ENCODE results near the gene NT5C1B.

DNA sequence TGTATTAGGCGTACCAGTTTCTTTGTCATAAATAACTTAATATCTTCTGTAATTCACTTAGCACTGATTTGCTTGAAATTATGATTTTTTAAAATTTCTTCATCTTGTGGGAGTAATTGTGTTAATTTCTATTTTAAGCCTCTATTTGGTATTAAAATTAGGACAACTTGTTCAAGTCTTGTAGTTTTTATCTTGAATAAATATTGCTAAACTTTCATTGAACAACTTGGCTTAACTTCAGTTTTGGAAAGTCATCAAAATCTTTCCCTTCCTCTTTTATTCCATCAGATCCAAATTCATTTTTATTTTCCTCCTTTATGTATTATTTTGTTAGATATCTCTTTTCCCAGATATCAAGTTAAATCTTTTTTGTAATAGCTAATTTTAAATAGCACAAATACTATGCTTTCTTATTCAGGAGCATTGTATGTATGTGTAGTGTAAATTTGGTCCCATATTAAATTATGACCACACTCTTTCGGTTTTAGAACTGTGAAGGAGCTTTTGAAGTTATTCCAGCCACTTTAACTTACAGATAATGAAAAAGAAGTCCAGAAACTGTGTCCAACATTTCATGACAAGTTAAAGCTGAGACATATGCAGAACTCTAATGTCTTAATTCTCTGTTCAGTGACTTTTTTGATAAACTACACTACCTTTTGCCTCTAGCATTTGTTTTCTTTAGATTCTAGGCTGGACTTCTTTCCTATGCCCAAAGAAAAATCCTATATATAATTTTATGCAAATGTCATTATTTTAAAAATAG is 31.7 kb upstream of the NT5C1B start:
- TF ChIP-seq CTCF (IDR thresholded peaks at IDR 0.05) (no peak), POLR2AphosphoS5 (IDR thresholded peaks at IDR 0.05) (no peak), EP300 (IDR thresholded peaks at IDR 0.05; ENCODE audit: low read depth) (no peak)

All from transverse colon (tissue), 4 donors.